ENCODE measurements around the gene SLC25A26. TPM values are rescaled to one million over a fixed set of nuclear protein-coding genes. Genes with fewer than 3 reads are reported as not detected.

The SLC25A26 gene
- total RNA-seq, 1 donor from 2014 or later: 23.2 TPM

GRCh38 chr3:66392966-66393332, 172.1 kb downstream of the SLC25A26 start:
- DNase-seq: no peak
- Mint-ChIP-seq H3K4me3 (peak overlapping the region; percentile 84), H3K9me3 (no peaks in the 10 kb centered on the region), H3K27ac (peak overlapping the region; percentile 85), H3K27me3 (no peaks in the 10 kb centered on the region), H3K4me1 (peaks cover 64% of the 10 kb centered on the region), H3K36me3 (ENCODE audit: low read depth) (peaks cover 4% of the 10 kb centered on the region)
- TF ChIP-seq CTCF (IDR thresholded peaks at IDR 0.05): no peak
- intact Hi-C loops (cut with micrococcal nuclease): no loop called here
- no peak for ATAC-seq (ENCODE audit: low read depth)
- ChIA-PET POLR2A (interaction anchor here (0.7 kb wide), 1 partner anchor 74 kb away, joined by 4 read pairs; no protein-coding TSS in a partner anchor), CTCF (interaction anchor here (0.9 to 2.1 kb wide), 4 partner anchors 14 to 424 kb away, joined by 4 to 8 read pairs (median 5); no protein-coding TSS in a partner anchor)

GRCh38 chr3:66393333-66394005, 172.7 kb downstream of the SLC25A26 start:
- no peaks in the 10 kb centered on the region for H3K36me3 Mint-ChIP-seq (ENCODE audit: low read depth)
- H3K9me3 Mint-ChIP-seq: no peaks in the 10 kb centered on the region
- POLR2A ChIA-PET: interaction anchor here (0.7 kb wide), 2 partner anchors 73 to 117 kb away, joined by 4 to 5 read pairs; no protein-coding TSS in a partner anchor
- intact Hi-C loops (cut with micrococcal nuclease): loop anchor here (1.0 to 2.0 kb wide), 2 partner anchors 7 to 79 kb away; no protein-coding TSS in a partner anchor
- H3K27me3 Mint-ChIP-seq: no peaks in the 10 kb centered on the region
- H3K27ac Mint-ChIP-seq: peak overlapping the region; percentile 85
- ATAC-seq (ENCODE audit: low read depth) (peak; percentile 31), DNase-seq (no peak)
- CTCF ChIA-PET: interaction anchor here (1.7 to 2.1 kb wide), 5 partner anchors 14 to 429 kb away, joined by 4 to 8 read pairs (median 6); no protein-coding TSS in a partner anchor
- peak overlapping the region; percentile 84 for H3K4me3 Mint-ChIP-seq
- peaks cover 59% of the 10 kb centered on the region for H3K4me1 Mint-ChIP-seq
- no peak for TF ChIP-seq CTCF (IDR thresholded peaks at IDR 0.05)

- Mint-ChIP-seq H3K4me1 (peaks cover 53% of the 10 kb centered on the region), H3K27me3 (no peaks in the 10 kb centered on the region), H3K4me3 (peak overlapping the region; percentile 84), H3K9me3 (no peaks in the 10 kb centered on the region), H3K36me3 (ENCODE audit: low read depth) (no peaks in the 10 kb centered on the region), H3K27ac (peak overlapping the region; percentile 85)
- peak; percentile 82 for ATAC-seq (ENCODE audit: low read depth)
- no peak for DNase-seq
- intact Hi-C loops (cut with micrococcal nuclease): loop anchor here (1.0 to 2.0 kb wide), 2 partner anchors 8 to 79 kb away; no protein-coding TSS in a partner anchor
- POLR2A ChIA-PET: interaction anchor here (0.7 to 0.8 kb wide), 2 partner anchors 11 to 118 kb away, joined by 3 to 5 read pairs; no protein-coding TSS in a partner anchor
- TF ChIP-seq CTCF (IDR thresholded peaks at IDR 0.05): no peak
- CTCF ChIA-PET: interaction anchor here (1.2 to 2.1 kb wide), 6 partner anchors 8 to 428 kb away, joined by 3 to 8 read pairs (median 5); no protein-coding TSS in a partner anchor
Measured at GRCh38 chr3:66394019-66394752, 173.4 kb downstream of the SLC25A26 start.

GRCh38 chr3:66394753-66395249, 174.0 kb downstream of the SLC25A26 start:
- DNase-seq (no peak), ATAC-seq (ENCODE audit: low read depth) (no peak)
- peaks cover 47% of the 10 kb centered on the region for H3K4me1 Mint-ChIP-seq
- no peak for TF ChIP-seq CTCF (IDR thresholded peaks at IDR 0.05)
- H3K4me3 Mint-ChIP-seq: peak overlapping the region; percentile 46
- H3K27me3 Mint-ChIP-seq: no peaks in the 10 kb centered on the region
- no peaks in the 10 kb centered on the region for H3K36me3 Mint-ChIP-seq (ENCODE audit: low read depth)
- POLR2A ChIA-PET: interaction anchor here (0.8 kb wide), 1 partner anchor 11 kb away, joined by 3 read pairs; no protein-coding TSS in a partner anchor
- H3K9me3 Mint-ChIP-seq: no peaks in the 10 kb centered on the region
- intact Hi-C loops (cut with micrococcal nuclease): loop anchor here (1.0 to 2.0 kb wide), 2 partner anchors 8 to 78 kb away; no protein-coding TSS in a partner anchor
- no peak overlapping the region for H3K27ac Mint-ChIP-seq
- CTCF ChIA-PET: interaction anchor here (1.2 to 2.1 kb wide), 4 partner anchors 9 to 427 kb away, joined by 3 to 8 read pairs (median 6); no protein-coding TSS in a partner anchor

Measured in activated B cell treated with CpG ODN at 0.5 μM for 24 hours (primary cell).